Left hindlimb (tissue), 1 donor: ENCODE results near the gene MYL12A.
"Not testable (repeated sequence)": the region's sequence is repeated elsewhere in the genome, so short reads cannot be mapped to it uniquely, and the experiment has no call there.

Experiments
- DNase-seq: peaks from one replicate; pipeline ENCODE4 v3.0.0-alpha.2; 2018

Gene MYL12A

DNA sequence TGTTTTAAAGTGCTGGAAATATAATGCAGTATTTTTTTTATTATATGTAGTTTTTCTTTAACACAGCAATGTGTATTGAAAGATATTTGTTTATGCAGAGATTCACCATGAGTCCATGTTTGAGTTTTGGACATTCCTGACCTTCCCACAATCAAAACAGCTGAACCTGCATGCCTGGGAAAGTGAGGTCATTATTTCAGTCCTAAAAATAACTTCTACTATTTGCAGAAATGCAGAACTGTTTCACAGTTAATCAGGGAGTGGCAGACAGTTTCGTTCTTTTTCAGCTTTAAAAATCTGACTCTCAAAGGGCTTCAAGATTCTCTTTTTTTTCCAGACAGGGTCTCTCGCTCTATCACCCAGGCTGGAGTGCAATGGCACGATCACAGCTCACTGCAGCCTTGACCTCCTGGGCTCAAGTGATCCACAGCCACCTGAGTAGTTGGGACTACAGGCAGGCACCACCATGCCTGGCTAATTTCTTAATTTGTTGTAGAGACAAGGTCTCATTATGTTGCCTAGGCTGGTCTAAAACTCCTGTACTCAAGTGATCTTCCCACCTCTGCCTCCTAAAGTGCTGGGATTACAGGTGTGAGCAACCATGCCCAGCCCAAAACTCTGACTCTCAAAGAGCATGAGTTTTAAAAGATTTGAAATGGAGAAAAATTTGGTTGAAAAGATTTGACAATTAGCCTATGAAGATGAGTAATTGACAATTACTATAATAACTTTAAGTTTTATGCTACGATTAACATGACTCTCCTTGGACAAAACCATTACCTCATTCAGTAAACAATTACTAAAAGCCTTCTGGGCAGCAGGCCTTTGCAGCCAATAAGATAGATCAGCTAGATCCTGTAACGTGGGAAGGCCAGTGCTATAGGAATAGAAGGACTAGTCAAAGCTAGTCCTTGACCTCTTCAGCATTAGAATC is 9.4 kb downstream of the MYL12A start:
- DNase-seq = no peak

DNA sequence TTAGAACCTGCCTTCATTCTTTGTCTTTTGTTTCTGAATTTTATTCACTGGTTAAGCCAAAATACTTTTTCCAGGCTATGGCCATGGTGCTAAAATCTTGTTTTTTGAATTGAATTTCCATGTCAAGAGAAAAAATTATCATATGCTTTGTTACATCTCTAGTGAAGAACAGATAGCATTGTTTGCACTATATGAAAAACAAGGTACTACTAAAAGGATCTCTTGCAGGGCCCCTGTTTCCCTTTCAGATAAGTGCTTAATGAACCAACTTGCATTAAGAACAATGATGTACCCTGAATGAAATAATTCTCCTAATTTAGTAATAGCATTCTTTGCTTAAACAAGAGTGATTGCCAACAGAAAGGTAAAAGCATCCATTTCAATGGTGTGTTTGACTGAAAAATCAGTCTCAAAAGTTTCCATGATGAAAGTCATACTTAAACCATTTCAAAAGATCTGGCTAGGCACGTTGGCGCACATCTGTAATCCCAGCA is 10.1 kb downstream of the MYL12A start:
- no peak for DNase-seq

DNA sequence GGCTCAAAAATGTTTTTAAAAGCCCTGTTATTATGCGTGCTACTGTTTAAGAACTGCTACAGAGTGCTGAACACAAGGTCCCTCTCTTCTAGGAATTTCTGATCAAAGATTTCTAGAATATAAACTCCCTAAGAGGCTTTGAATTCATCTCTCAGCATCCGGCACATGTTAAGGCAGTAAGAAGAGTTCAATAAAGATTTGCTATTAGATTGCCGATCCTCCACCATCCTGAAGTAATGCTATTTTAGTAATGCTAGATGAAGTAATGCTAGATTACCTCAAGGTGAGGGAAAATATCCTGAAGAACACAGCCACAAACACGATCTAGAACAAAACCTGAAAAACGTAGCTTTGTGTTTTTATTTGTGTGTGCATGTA is 13.4 kb downstream of the MYL12A start:
- DNase-seq = no peak

DNA sequence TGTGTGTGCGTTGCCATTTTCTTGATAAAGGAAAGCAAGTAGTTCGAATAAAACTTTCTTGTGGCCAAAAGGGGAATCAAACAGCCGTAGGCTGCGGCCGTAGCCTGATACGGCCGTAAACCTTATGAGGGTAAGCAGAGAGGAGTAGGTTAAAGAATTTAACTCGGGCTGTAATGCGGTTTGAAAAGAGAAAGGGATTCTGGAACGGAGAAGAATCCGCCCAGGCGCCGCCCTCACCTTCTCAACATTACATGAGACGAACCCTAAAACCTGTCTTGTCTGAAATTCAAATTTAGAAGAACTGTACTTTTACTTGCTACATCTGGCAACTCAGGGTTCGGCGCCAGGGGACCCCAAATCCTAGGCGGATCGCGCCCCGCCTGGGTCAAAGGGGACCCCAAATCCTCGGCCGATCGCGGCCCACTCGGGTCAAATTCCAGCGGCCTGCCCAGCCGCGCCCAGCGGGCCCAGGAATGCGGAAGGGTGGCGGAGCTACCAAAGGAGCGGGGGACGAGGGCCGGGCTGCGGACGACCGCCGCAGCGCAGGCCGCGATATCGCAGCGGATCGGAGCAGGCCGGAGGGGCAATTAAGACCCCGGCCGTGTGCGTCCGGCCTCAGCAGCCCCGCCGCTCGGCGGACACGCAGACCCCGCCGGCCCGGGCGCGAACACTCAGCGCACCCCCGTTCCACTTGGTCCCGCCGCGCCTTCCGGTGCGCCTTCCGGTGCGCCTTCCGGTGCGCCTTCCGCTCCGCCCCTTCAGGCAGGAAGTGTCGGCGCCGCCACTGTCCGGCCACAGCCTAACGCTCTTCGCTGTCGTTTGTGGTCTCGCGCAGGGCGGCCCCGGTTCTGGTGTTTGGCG is 14.0 kb downstream of the MYL12A start, which contains the start of gene MYL12B:
TSS of gene MYL12B (plus strand) at position 761 of the 861 bp plus-strand sequence. CDS start 10,766 bp downstream, outside the sequence.
- DNase-seq = peak; percentile 88

DNA sequence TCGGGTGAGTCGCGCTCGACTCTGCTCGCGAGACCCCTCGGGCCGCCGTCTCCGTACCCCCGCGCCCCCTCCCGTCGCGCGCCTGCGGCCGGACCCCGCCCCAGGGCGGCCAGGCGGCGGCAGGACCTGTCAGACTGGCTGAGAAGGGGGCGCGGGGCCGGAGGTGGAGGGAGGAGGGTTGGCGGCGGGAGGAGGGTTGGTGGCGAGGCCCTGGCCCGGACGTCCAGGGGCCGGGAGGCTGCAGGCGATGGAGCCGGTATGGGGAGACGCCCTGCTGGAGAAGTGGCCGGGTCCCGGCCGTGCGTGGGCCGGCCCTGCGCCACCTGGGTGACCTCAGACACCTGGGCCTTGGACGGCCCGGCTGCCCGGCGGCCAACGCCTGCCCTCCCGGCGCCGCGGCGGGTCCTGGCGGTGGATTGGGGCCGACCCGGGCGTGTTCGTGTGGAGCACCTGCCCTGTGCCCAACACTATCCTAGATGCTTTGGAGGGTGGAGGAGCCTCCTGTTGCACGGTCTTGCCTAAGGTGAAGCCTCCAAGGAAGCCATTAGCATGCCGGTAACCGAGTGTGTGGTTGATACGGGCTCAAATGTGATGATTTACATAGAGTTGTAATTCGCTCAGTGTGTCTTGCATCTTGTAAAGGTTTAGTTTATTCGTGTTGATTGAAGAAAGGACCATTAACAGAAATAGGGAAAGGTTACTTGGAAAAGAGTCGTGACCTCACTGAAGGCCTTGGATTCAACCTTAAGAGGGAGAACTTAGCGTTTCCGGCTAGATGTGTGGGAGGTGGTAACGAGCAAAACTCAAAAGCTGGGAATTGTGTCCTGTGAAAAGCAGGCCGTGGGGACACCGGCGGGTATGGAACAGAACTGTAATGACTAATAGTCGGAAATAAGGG is 14.9 kb downstream of the MYL12A start:
- DNase-seq = no peak

DNA sequence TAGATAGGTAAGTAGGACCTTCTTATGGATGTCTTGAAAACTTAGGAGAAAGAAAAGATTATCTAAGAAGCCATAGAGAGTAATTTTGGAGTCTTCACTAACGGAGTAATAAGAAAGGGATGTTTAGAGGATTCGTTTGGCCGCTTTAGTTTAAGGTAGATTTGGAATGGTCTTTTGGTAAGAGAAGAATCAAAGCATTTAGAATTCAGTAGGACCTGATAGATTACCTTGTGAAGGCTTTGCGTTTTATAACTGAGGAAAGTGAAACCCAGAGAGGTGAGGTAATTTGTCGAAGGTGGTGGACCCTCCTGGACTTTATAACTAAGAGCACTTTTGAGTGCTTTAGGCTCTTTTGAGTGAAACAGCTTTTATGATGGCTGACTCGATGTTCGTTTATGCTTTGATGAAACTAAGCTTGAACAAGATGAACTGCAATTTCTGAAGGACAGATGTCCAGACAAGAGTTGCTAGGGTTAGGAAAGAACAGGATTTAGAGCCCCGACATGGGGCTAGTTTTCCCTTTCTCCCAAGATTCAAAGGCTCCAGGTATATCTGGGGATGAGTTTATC is 15.6 kb downstream of the MYL12A start:
- DNase-seq = no peak

DNA sequence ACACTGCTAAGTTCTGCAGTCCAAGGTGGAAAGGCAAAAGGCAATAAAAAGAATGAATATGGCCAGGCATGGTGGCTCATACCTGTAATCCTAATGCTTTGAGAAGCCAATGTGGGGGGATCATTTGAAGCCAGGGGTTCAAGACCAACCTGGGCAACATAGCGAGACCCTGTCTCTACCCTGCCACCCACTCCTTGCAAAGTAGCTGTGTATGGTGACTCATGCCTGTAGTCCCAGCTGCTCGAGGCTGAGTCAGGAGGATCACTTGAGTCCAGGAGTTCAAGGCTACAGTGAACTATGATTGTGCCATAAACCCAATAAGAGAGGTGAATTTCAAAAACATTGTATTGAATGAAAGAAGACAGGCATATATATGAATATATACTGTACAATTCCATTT is 16.8 kb downstream of the MYL12A start:
- no peak for DNase-seq

DNA sequence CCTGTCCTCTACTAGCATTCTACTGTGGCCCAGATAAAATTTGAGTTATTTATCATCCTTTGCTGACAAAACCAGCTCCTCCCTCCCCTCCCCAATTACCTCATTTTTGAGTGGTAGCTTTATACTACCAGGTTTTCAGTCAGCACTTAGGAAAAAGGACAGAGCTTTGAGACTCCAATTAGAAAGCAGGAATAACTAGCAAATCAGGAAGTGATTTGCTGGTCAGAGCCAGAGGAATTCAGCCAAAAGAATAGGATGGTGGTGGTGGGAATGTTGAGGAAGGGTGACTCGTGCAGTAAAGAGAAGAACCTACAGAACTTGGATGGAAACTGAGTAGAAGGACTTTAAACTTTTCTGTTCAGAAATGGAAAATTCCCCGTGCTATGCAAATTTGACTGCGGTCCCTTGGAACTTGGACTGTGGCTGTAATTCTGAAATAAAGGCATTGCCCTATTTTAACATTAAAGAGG is 18.0 kb downstream of the MYL12A start:
- no peak for DNase-seq

DNA sequence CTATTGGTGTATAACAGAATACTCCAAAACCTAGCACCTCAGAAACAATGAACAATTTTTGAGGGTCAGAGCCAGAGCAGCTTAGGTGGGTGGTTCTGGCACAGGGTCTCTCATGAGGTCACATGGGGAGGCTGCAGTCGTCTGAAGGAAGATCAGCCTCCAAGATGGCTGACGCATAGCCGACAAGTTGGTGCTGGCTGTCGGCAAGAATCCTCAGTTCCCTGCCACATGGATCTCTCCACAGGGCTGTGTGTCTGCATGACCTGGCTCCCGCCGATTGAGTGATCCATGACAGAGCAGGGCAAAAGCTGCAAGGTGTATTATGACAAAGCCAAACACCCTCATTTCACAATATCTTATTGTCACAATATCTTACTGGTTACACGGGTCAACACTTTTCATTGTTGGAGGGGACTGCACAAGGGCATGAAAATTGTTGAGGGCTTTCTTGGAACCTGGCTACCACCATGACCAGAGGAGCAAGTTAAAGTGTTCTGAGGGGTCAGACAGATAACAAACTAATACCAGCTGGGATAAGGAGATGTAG is 18.5 kb downstream of the MYL12A start:
- DNase-seq = no peak

DNA sequence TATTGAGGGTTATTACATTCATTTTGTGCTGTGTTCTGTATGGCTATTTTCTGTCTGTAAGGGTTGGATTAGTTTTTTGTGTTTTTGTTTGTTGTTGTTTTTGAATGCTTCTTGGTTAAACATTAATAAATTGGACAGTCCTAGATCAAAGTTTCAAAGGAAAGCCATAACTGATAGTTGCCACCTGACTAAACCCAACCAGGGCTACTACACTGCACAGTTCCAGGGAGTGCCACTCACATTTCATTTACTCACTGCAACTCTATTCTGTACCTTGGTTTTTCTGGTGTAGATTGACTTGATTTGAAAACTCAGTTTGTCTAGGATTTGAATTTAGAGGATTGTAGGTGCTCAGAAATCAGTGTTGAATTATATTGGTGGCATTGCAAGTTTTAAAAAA is 20.7 kb downstream of the MYL12A start:
- DNase-seq = no peak

DNA sequence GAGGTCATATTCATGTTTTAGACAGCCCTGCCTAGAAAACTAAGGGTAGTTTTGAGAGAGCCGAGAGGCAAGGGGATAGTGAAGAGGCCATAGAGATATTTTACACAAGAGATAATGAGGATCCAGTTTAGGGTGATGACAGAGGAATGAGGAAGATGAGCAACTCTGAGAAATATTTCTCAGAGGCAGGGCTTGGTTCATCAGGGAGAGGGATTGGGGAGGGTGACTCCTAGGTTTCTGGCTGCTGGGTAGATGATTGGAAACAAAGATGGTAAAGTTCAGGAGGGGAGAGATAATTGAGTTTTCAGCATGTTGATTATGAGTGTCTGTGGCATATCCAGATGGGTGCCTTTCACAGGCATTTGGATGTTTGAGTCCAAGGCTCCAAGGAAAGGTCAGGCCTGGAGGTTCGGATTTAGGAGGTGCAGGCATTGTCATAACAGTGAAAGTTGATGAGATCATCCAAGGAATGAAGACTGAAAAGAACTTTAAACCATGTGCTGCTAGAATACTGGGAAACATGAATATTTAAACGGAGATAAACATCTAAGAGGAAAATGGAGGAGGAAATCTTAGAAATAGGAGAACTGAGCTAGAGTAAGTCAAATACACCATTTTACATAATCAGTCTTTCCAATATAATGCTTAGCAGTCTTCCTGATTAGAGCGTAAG is 21.8 kb downstream of the MYL12A start:
- DNase-seq = no peak

DNA sequence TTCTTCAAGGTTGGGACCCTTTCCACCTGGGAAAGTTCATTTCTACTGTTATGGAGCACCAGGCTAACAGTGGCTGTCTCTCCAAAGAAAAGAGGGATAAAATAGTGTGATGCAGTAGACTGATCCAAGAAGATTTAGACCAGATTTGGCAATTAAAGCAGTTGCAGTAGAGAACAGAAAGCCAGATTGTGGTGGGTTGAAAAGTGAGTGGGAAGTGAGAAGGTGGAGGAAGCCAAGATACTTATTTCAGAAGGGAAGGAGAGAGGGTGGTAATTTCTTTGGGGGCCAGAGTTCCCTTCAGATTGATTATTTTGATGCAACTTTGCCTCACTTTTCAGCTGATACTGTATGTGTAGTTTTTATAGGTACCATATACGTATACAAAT is 22.3 kb downstream of the MYL12A start:
- no peak for DNase-seq

DNA sequence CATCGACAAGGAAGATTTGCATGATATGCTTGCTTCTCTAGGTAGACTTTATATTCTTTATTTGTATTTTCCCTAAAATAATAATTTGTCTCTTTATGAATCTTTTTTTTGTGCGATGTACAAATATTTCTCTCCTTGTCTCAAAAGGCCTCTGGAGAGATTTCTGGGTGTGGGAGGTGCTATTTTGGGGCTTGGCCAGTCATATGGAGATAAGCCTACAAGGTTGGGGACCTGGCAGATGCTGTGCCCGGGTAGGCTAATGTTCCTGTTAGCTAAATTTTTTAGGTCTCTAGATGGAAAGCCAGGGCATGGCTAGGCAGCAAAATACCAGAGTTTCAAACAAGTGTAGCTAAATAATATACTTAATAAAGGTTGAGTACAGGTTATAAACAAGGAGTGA is 25.4 kb downstream of the MYL12A start:
- DNase-seq = no peak

DNA sequence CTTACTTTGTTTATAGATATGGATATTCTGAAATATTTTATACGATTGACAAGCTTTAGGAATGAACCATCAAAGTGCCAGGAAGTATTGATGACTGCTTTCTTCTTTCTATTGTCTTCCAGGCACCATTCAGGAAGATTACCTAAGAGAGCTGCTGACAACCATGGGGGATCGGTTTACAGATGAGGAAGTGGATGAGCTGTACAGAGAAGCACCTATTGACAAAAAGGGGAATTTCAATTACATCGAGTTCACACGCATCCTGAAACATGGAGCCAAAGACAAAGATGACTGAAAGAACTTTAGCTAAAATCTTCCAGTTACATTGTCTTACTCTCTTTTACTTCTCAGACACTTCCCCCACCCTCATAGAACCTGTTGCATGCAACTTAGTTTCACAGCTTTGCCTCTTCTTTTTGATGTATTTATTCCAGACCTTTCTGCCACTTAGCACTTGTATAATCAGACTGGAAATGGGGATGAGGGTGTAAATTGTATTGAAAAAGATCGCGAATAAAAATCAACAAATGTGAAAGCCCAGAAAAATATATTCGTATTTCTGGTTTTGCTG is 30.1 kb downstream of the MYL12A start:
- not testable (repeated sequence) for DNase-seq

DNA sequence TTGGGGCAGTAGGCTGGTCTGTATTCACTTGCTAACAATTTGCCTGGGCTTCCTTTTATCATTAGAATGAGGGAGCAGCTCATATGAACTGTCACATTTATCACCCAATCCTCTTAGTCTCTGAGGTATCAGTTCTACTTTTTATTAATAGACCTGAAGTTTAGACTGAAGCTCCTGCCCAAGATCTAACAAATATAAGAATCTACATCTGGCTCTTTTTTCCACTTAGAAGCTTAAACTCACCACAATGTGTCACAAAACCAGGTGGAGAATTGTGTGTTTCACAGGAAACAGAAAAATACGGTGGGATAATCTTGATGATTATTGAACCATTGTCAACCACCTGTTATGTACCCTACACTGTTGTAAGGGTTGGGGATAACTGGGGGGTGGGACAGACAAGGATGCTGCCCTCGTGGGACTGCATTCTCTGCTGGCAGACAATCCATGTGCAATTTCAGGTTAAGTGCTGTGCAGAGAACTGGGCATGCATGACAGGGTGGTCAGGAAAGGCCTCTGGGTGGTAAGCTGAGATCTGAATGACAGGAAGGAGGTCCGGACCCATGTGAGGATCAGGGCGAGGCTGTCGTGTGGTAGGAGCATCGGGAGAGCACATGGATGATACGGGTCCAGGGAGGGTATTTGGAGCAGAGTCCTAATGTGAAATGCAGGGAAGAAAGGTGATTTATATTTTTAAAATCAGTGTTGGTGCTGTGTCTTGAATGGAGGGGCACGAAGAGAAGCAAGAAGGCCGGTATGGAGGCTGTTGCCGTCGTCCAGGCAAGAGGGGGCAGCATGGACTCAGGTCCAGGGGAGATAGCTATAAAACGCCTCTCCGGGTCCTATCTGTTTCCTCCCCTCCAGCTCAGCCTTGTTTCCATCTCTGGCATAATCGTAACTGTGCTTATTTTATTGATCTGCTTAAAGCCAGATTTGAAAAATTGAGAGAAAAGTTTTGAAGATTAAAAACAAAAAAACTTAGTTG is 31.9 kb downstream of the MYL12A start:
- no peak for DNase-seq

DNA sequence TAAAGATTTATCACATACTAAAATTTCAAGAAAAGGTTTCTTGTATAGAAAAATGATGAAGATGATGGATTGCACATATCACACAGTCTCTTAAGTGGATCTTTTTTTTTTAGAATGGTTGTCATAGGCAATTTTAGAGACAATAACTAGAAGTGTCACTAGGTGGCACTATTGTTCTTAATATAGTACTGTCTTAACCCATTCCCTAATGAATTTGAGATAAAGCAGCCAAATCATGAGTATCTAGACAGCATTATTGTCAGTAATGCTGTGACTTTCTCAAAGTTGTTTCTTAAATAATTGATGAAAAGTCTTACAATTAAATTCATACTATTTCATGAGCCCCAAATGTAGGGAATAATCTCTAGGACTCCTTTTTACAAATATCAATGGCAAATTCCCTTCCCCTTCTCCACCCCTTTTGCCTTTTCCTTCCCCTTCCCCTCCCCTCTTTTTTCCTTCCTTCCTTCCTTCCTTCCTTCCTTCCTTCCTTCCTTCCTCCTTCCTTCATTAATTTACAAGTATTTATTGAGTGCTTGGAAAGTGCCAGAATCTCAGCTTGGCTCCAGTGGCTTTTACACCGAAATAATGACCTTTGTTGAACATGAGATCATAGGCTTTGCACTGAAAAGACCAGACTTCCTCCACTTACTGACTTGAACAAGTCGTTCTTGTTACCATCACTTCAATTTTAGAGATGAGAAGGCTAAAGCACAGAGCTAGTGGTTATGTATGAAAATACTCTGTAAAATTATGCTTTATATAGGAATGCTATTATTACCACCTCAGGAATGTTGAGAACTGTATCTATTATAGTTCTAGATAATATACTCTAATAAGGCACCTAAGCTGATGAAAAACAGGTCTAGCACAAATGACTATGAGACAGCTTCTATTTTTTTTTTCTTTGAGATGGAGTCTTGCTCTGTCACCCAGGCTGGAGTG is 34.1 kb downstream of the MYL12A start:
- no peak for DNase-seq

DNA sequence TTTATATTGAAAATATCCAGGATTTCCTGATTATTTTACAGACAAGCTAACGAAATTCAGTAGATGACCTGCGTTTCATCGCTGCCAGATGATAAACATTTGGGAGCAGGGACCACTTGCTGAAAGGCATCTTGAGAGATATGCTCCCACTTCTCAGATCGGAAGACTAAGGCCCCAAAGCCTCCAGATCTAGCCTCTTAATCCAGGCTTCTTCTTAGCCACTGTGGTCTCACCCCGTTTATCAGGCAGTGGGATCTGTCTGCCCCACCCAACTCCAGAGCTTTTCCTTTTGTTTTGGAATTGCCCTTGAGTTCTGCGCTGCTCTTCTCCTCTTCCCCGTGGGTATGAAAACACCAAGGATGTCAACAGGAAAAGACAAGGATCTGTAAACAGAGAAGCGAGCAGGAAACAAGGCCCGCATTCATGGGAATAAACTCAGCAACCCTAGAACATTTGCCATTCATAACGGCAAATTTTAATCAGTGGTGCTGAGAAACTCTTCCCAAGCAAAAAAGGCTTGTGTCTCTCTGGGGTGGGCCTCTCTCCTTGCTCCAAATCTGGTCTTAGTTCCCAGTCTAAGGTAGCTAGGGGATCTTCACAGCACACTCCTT is 35.8 kb downstream of the MYL12A start:
- DNase-seq = no peak

DNA sequence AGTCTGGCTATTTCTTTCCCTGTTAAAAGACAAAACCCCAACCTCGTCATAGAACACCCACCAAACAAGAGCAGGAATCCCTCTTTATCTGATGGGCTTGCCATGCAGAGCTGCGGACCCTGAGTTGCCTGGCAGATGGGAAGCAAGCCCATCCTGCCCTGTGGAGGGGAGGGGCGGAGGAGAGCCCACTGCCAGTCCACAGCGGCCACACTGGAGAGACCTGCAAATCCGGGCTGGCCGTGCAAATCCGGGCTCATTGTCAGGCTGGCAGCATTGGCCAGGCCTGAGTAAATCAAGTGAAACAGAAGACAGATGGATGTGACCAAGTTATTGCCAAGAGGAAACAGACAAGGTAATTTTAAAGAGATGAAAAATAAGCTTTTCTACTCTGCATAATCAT is 36.3 kb downstream of the MYL12A start:
- no peak for DNase-seq
